ENCODE data around the gene ZSCAN25. TPM values are rescaled to one million over a fixed set of nuclear protein-coding genes. Genes with fewer than 3 reads are reported as not detected.

The ZSCAN25 gene
- total RNA-seq, 1 donor, result 28.8 TPM

DNA sequence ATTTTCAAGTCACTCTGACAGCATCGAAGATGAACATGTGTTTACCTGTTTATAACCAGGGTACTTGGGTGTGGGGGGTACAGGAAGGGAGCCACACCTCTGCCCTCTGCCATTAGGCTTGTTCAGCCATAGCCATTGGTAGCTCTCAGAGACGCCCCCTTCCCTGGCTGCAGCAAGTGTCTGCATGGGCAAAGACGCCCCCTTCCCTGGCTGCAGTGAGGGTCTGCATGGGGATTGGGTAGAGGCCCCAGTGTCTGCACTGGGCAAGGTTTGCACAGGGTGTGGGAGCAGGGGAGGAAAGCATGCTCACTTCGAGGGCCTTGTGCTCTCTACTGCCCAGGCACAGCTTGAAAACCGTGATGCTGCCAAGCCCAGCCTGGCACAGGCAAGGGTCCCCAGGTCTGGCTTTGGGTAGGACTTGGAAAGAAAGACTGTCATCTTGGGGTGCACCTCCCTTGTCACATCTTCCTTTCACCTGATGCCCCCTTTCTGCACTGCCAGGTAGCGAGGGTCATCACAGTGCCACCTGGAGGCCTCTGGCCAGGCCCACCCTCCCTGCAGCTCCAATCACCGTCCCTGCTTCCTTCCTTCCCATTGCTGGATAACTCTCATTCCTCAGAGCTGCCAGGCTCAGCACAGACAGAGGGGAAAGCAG lies 15.0 kb upstream of the ZSCAN25 start:
- H3K27me3 ChIP-seq (ENCODE audit: insufficient read depth, low read length), result no peaks in the 10 kb centered on the region
- no peaks in the 10 kb centered on the region for H3K4me1 ChIP-seq (ENCODE audit: insufficient read depth, low read length)

DNA sequence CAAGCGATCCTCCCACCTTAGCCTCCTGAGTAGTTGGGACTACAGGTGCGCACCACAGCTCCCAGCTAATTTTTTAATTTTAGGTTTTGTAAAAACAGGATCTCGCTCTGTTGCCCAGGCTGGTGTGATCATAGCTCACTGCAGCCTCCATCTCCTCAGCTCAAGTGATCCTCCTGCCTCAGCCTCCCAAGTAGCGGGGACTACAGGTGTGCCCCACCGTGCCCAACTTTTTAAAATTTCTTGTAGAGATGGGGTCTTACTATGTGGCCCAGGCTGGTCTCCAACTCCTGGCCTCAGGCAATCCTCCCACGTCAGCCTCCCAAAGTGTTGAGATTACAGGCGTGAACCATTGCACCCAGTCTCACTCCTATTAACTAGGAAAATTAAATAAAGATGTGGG lies 11.2 kb upstream of the ZSCAN25 start:
- Histone ChIP-seq H3K27me3 (ENCODE audit: insufficient read depth, low read length) (no peaks in the 10 kb centered on the region), H3K4me1 (ENCODE audit: insufficient read depth, low read length) (no peaks in the 10 kb centered on the region), H3K4me3 (ENCODE audit: low read length) (no peak overlapping the region), H3K9me3 (ENCODE audit: low read depth, low read length) (no peaks in the 10 kb centered on the region)

More for the DNA sequence above, 15.0 kb upstream of the ZSCAN25 start:
- H3K4me3 ChIP-seq (ENCODE audit: low read length), result no peak overlapping the region
- H3K9me3 ChIP-seq (ENCODE audit: low read depth, low read length), result no peaks in the 10 kb centered on the region

DNA sequence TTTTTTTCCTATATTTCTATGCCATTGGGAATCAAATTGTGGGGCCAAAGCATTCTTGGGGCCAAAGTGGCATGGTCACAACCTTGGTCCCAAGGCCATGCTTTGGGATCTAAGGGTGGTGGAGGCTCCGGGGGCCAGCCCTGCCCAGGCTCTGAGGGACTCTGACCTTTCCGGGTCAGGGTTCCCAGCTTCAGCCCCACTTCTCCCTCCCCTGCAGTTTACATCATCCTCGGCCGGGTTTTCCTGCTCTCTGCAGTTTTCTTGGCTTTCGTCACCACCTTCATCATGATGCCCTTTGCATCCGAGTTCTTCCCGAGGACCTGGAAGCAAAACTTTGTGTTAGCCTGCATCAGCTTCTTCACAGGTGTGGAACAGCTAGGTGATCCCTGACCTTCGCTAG lies 10.2 kb upstream of the ZSCAN25 start:
- Histone ChIP-seq H3K9me3 (ENCODE audit: low read depth, low read length) (no peaks in the 10 kb centered on the region), H3K4me1 (ENCODE audit: insufficient read depth, low read length) (no peaks in the 10 kb centered on the region), H3K4me3 (ENCODE audit: low read length) (no peak overlapping the region)

DNA sequence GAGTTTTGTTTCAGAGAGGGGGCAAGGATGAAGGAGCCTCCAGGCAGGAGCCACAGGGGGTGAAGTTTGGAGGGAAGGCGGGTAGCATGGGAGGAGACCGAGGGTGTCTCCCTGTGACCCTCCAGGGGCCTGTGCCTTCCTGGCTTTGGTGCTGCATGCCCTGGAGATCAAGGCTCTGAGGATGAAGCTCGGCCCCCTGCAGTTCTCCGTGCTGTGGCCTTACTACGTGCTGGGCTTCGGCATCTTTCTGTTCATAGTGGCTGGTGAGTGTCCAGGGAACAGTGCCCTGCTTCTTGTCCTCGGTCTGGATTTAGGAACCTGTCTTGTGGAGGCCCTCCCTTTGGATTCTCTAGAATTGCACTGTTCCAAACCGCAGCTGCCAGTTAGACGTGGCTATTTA lies 9.2 kb upstream of the ZSCAN25 start:
- no peak overlapping the region for H3K4me3 ChIP-seq (ENCODE audit: low read length)
- H3K4me1 ChIP-seq (ENCODE audit: insufficient read depth, low read length), result no peaks in the 10 kb centered on the region
- no peaks in the 10 kb centered on the region for H3K27me3 ChIP-seq (ENCODE audit: insufficient read depth, low read length)
- H3K9me3 ChIP-seq (ENCODE audit: low read depth, low read length), result no peaks in the 10 kb centered on the region

More for the DNA sequence above, 10.2 kb upstream of the ZSCAN25 start:
- H3K27me3 ChIP-seq (ENCODE audit: insufficient read depth, low read length), result no peaks in the 10 kb centered on the region

DNA sequence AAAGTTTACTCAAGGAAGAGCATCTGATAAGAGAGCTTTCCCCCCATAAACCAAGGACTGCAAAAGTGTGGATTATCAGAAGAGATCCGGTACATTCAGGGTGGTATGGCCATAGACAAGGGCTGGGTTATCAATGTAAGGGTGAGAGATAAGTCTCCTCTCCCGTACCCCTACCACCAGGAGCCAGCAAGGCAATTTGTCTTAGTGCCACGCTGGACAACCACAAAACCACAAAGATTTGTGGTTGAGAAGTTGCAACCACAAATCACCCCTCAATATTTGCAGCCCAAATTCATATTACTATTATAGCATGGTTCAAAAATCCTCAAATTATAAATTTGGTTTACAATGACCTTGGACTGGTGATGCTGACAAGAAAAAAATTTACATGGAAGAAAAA lies 2.3 kb upstream of the ZSCAN25 start:
- Histone ChIP-seq H3K4me3 (ENCODE audit: low read length) (no peak overlapping the region), H3K9me3 (ENCODE audit: low read depth, low read length) (no peaks in the 10 kb centered on the region), H3K4me1 (ENCODE audit: insufficient read depth, low read length) (peaks cover 22% of the 10 kb centered on the region), H3K27me3 (ENCODE audit: insufficient read depth, low read length) (peaks cover 6% of the 10 kb centered on the region)

DNA sequence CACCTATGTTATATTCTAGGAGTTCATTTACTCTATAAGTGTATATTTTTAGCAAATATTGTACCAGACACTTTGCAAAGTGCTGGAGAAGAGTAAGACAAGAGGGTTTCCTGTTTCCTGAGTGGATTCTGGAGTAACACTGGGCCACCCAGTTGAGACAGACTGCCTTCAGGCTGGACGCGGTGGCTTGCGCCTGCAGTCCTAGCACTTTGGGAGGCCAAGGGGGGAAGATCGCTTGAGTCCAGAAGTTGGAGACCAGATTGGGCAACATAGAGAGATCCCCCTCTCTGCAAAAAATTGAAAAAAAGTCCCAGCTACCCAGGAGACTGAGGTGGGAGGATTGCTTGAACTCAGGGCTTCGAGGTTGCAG lies 772 bp upstream of the ZSCAN25 start:
- peak overlapping the region; percentile 89 for H3K4me3 ChIP-seq (ENCODE audit: low read length)
- H3K4me1 ChIP-seq (ENCODE audit: insufficient read depth, low read length), result peaks cover 22% of the 10 kb centered on the region
- no peaks in the 10 kb centered on the region for H3K9me3 ChIP-seq (ENCODE audit: low read depth, low read length)
- H3K27me3 ChIP-seq (ENCODE audit: insufficient read depth, low read length), result peaks cover 6% of the 10 kb centered on the region

DNA sequence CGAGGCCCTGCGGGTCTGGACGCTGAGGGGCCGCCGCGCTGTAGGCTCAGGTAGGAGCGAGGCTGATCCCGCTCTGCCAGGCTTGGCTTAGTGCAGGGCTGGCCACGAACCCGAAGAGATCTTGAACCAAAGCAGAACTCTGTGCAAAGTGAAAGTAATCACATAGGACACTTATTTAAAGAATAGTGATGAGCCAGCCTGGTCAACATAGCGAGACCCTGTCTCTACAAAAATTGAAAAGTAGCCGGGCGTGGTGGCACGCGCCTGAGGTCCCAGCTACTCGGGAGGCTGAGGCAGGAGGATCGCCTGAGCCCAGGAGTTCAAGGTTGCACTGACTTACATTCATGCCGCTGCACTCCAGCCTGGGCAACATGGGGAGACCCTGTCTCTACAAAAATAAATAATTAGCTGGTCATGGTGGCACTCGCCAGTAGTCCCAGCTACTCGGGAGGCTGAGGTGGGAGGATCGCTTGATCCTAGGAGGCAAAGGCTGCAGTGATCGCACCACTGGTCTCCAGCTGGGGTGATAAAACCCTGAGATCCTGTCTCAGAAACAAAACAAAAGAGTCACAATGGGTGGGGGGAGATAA lies 541 bp downstream of the ZSCAN25 start:
- H3K9me3 ChIP-seq (ENCODE audit: low read depth, low read length), result no peaks in the 10 kb centered on the region
- peaks cover 6% of the 10 kb centered on the region for H3K27me3 ChIP-seq (ENCODE audit: insufficient read depth, low read length)
- H3K4me1 ChIP-seq (ENCODE audit: insufficient read depth, low read length), result peaks cover 22% of the 10 kb centered on the region
- H3K4me3 ChIP-seq (ENCODE audit: low read length), result peak overlapping the region; percentile 89

DNA sequence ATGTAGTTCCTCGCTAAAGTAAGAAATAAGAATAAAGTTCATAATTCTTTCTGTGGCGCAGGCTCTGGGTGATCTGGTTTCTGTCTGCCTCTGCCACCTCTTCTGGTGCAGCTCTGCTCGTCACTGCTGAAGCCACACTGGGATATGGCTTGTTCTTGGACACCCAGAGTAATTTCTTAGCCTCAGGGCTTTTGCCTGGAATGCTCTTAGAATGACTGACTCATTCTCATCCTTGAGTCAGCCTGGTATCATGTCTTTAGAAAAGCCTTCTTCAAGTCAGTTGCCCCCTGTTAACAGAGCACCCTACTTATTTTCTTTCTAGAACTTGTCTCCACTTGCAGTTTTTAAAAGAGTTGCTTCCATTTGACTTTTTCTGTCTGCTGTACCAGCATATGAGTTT lies 2.0 kb downstream of the ZSCAN25 start:
- Histone ChIP-seq H3K27me3 (ENCODE audit: insufficient read depth, low read length) (peaks cover 6% of the 10 kb centered on the region), H3K9me3 (ENCODE audit: low read depth, low read length) (no peaks in the 10 kb centered on the region), H3K4me3 (ENCODE audit: low read length) (no peak overlapping the region), H3K4me1 (ENCODE audit: insufficient read depth, low read length) (peaks cover 31% of the 10 kb centered on the region)

DNA sequence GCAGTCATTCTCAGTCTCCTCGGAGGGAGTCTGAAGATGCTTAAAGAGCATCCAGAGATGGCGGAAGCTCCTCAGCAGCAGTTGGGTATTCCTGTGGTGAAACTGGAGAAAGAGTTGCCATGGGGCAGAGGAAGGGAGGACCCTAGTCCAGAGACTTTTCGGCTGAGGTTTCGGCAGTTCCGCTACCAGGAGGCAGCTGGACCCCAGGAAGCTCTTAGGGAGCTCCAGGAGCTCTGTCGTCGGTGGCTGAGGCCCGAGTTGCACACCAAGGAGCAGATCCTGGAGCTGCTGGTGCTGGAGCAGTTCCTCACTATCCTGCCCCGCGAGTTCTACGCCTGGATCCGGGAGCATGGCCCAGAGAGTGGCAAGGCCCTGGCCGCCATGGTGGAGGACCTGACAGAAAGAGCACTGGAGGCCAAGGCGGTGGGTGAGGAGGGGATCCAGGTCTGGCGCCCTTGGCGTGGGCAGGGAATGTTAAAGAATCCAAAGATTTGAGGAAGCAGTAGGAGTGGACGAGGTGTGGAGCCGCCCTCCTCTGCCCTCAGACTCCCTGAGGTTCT lies 2.9 kb downstream of the ZSCAN25 start:
- peaks cover 5% of the 10 kb centered on the region for H3K27me3 ChIP-seq (ENCODE audit: insufficient read depth, low read length)
- peaks cover 39% of the 10 kb centered on the region for H3K4me1 ChIP-seq (ENCODE audit: insufficient read depth, low read length)
- H3K4me3 ChIP-seq (ENCODE audit: low read length), result no peak overlapping the region
- H3K9me3 ChIP-seq (ENCODE audit: low read depth, low read length), result no peaks in the 10 kb centered on the region

DNA sequence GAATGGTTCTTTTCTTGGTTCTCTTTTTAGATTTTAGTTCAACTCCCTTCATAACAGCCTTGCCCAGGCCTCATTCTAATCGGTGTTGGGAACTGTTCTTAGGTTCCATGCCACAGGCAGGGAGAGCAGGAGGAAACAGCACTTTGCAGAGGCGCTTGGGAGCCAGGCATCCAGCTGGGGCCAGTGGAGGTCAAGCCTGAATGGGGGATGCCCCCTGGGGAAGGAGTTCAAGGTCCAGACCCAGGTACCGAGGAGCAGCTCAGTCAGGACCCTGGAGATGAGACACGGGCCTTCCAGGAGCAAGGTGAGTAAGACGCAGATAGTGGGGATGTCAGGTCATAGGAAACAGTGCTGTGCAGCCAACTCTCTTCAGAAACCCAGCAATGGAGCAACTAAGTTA lies 4.5 kb downstream of the ZSCAN25 start:
- Histone ChIP-seq H3K27me3 (ENCODE audit: insufficient read depth, low read length) (no peaks in the 10 kb centered on the region), H3K9me3 (ENCODE audit: low read depth, low read length) (no peaks in the 10 kb centered on the region), H3K4me3 (ENCODE audit: low read length) (no peak overlapping the region), H3K4me1 (ENCODE audit: insufficient read depth, low read length) (peaks cover 42% of the 10 kb centered on the region)

DNA sequence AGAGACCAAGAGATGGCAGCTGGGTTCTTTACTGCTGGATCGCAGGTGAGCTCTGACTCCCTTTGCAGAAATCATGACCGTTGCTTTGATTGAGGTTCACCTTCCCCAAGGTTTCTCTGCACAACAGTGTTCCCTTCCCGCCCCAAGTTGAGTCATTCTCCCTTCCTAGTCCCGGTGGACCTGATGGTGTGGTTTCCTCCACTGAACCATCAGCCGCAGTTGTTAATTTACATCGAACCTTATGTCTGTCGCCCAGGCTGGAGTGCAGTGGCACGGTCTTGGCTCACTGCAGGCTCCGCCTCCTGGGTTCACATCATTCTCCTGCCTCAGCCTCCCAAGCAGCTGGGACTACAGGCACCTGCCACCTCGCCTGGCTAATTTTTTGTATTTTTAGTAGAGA lies 5.8 kb downstream of the ZSCAN25 start:
- Histone ChIP-seq H3K4me1 (ENCODE audit: insufficient read depth, low read length) (peaks cover 34% of the 10 kb centered on the region), H3K27me3 (ENCODE audit: insufficient read depth, low read length) (no peaks in the 10 kb centered on the region), H3K4me3 (ENCODE audit: low read length) (no peak overlapping the region), H3K9me3 (ENCODE audit: low read depth, low read length) (no peaks in the 10 kb centered on the region)

DNA sequence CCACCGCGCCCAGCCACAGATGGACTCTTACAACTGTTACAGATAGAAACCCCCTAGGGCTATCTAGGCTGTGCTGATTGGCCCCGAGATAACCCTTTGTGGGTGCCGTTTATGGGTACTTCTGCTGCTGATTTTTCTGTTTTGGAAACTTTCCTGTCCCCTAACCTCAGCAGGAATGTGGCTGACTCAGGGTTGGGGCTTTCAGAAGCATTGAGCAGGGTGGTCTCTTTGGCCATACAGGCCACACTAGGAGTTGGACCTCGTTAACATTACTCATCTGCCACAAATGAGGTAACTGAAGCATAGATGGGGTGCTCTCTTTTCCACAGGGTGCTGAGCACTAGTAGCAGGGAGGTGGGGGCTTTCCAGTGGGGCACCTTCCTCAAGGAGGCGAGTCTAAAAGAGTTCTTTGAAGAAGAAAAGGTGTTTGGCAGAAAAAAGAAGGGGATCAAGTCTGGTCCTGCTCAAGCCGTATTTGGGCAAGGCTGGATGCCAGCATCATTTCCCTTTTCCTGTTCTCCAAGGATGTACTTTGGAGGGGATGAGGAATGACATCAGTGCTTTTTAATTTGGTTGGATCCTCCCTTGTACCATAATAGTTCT lies 6.4 kb downstream of the ZSCAN25 start:
- no peaks in the 10 kb centered on the region for H3K9me3 ChIP-seq (ENCODE audit: low read depth, low read length)
- H3K27me3 ChIP-seq (ENCODE audit: insufficient read depth, low read length), result no peaks in the 10 kb centered on the region
- no peak overlapping the region for H3K4me3 ChIP-seq (ENCODE audit: low read length)
- H3K4me1 ChIP-seq (ENCODE audit: insufficient read depth, low read length), result peaks cover 29% of the 10 kb centered on the region

DNA sequence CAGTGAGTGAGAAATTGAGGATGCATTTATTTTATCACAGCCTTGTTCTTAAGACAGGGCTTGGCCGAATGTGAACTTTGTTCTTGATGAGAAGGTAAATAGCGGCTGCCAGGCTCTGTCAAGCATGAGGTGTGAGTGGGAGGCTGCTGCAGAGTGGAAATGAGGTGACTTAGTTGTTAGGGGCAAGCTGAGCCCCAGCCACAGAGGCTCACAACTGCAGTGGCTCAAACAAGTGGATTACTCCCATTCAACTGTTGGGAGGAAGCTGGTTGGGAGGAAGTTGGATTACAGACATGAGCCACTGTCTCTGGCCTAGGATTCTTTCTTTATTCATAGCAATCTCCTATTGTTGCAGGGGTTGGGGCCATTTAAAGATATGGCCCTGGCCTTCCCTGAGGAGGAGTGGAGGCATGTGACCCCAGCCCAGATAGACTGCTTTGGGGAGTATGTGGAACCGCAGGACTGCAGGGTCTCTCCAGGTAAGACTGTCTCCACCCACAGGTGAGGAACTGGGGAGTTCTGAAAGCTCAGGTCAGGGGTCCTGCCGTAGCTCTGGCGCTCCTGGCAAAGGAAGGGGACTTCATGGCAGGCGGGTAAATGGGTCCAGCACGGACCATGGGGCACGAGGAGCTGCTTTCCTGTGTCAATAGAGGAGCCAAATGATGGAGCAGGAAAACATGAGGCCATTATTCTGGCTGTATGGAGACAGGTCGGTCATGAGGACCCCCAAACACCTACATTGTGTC lies 7.1 kb downstream of the ZSCAN25 start:
- no peak overlapping the region for H3K4me3 ChIP-seq (ENCODE audit: low read length)
- no peaks in the 10 kb centered on the region for H3K9me3 ChIP-seq (ENCODE audit: low read depth, low read length)
- H3K4me1 ChIP-seq (ENCODE audit: insufficient read depth, low read length), result peaks cover 25% of the 10 kb centered on the region
- no peaks in the 10 kb centered on the region for H3K27me3 ChIP-seq (ENCODE audit: insufficient read depth, low read length)

DNA sequence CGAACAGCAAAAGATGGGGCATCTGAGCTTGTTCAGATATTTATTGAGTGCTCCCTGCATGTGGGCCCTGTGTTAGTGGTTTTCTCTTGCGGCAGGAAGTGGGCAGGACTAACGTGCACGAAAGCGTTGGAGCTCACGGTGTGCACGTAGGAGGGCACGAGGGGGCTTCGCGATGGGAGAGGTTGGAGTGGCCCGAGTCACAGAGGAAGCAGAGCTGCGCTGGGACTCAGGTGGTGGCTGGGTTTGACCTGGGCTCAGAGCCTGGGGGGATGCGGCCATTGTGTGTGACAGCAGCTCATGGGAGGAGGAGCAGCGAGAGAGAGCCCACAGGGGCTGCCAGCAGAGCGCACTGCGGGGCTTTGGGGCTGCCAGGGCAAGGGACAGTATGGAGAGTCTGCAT lies 7.7 kb downstream of the ZSCAN25 start:
- Histone ChIP-seq H3K4me3 (ENCODE audit: low read length) (no peak overlapping the region), H3K9me3 (ENCODE audit: low read depth, low read length) (no peaks in the 10 kb centered on the region), H3K27me3 (ENCODE audit: insufficient read depth, low read length) (no peaks in the 10 kb centered on the region), H3K4me1 (ENCODE audit: insufficient read depth, low read length) (peaks cover 25% of the 10 kb centered on the region)

DNA sequence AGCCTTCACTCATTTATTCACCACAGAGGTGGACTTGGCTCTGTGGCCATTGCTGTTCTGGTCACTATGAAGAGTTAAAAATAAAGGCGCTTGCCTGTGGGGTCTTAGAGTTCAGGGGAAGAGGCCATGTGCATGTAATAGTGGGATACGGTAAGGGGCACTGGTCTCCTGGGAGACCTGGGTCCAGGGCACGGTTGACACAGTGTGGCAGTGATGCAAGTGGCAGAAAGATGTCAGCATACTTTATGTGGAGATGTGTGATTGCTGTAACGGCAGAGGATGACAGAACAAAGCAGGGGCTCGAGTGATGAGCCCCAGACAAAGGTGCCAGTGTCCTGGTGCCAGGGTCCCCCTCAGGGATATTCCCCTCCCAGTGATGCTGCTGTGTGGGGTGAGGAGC lies 8.6 kb downstream of the ZSCAN25 start:
- H3K27me3 ChIP-seq (ENCODE audit: insufficient read depth, low read length), result no peaks in the 10 kb centered on the region
- no peaks in the 10 kb centered on the region for H3K9me3 ChIP-seq (ENCODE audit: low read depth, low read length)
- H3K4me3 ChIP-seq (ENCODE audit: low read length), result no peak overlapping the region
- peaks cover 25% of the 10 kb centered on the region for H3K4me1 ChIP-seq (ENCODE audit: insufficient read depth, low read length)

Measured in mononuclear cell (primary cell).